ENCODE measurements around the gene ADAM12. TPM values are rescaled to one million over a fixed set of nuclear protein-coding genes. Genes with fewer than 3 reads are reported as not detected.

Gene ADAM12
- total RNA-seq, 3 donors from 2014 or later (not counting 1 experiment from before 2014, with no cell fraction given), result 1.6 to 1.9 (median 1.8) TPM

DNA sequence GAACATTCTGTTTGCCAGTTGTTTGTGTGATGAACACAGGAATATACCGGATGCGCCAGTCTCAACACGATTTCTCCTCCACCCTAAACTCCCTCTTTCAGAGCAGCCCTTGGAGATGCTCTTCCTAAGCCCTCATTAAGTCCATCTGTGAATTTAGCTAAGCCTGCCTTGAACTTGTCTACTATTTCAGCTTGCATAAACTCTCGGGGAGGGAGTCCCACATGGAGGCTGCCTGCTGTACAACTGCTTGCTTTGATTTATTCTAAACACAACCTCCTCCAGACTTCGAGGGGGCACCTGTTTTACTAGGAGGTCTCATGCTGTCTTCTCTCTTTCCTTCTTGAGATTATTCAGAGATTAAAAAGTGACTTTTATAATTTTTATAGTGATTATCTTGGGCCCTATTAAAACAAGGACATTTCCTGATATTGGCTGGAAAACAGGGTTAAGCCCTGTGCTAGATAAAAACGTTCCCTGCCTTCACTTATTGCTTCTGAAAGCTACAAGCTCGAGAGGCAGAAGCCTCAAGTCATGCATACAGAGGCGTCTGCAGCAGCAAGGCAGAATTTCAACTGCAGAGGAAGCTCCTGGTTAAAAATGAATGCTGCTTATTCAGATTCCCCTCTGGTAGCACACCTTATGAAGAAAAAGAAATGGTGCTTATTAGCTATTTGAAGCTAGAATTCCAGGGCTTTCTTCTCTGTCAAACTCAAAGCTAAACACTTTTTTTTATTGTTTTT is 317.6 kb downstream of the ADAM12 start:
- H3K27me3 ChIP-seq (ENCODE audit: control insufficient read depth, insufficient read depth, low read length), result no peaks in the 10 kb centered on the region
- WGBS (ENCODE audit: insufficient coverage), result 77% methylated on average over 8 of the region's 8 CpGs
- ATAC-seq (no peak), DNase-seq (no peak)
- H3K4me1 Mint-ChIP-seq, result peaks cover 0 to 4% of the 10 kb centered on the region in 2 donors
- peaks cover 16 to 18% of the 10 kb centered on the region in 2 donors for H3K27me3 Mint-ChIP-seq (ENCODE audit: low read depth in 2 of 2)
- H3K4me1 ChIP-seq (ENCODE audit: control insufficient read depth, insufficient read depth, low read length), result no peaks in the 10 kb centered on the region
- no peaks in the 10 kb centered on the region for H3K36me3 Mint-ChIP-seq
- H3K27ac Mint-ChIP-seq, result no peak overlapping the region
- TF ChIP-seq, protein P1, sequence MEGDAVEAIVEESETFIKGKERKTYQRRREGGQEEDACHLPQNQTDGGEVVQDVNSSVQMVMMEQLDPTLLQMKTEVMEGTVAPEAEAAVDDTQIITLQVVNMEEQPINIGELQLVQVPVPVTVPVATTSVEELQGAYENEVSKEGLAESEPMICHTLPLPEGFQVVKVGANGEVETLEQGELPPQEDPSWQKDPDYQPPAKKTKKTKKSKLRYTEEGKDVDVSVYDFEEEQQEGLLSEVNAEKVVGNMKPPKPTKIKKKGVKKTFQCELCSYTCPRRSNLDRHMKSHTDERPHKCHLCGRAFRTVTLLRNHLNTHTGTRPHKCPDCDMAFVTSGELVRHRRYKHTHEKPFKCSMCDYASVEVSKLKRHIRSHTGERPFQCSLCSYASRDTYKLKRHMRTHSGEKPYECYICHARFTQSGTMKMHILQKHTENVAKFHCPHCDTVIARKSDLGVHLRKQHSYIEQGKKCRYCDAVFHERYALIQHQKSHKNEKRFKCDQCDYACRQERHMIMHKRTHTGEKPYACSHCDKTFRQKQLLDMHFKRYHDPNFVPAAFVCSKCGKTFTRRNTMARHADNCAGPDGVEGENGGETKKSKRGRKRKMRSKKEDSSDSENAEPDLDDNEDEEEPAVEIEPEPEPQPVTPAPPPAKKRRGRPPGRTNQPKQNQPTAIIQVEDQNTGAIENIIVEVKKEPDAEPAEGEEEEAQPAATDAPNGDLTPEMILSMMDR (IDR thresholded peaks at IDR 0.05), result no peak
- no peaks in the 10 kb centered on the region for H3K9me3 ChIP-seq (ENCODE audit: control insufficient read depth, insufficient read depth, low read length)
- no peaks in the 10 kb centered on the region for H3K36me3 ChIP-seq (ENCODE audit: control insufficient read depth, insufficient read depth, low read length)
- H3K4me3 ChIP-seq (ENCODE audit: low read length), result no peak overlapping the region
- no peaks in the 10 kb centered on the region for H3K9me3 Mint-ChIP-seq
- H3K27ac ChIP-seq (ENCODE audit: low read length), result no peak overlapping the region
- intact Hi-C loops (cut with micrococcal nuclease), result no loop called here
- H3K4me3 Mint-ChIP-seq, result no peak overlapping the region

DNA sequence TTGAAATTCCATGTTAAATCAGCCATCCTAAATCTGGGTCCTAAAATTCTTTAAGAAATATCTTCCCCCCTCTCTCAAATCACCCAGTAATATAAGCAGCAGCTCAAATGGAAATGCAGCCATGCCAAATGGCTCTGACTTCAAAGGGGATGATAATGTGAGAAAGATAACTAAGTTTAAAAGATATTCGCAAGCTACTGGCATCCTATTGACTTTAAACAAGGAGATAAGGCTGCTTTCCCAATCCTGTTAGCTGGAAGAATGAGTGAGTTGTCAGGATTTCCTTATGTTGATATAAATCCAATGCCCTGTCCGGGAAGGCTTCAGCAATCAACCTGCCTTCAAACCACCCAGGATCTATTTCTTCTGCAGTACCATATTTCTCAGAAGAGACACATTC is 320.0 kb downstream of the ADAM12 start:
- ATAC-seq (no peak), DNase-seq (no peak)
- no peak overlapping the region for H3K27ac ChIP-seq (ENCODE audit: low read length)
- H3K4me1 ChIP-seq (ENCODE audit: control insufficient read depth, insufficient read depth, low read length), result no peaks in the 10 kb centered on the region
- no peaks in the 10 kb centered on the region for H3K9me3 ChIP-seq (ENCODE audit: control insufficient read depth, insufficient read depth, low read length)
- Mint-ChIP-seq H3K4me1 (peaks cover 0 to 4% of the 10 kb centered on the region in 2 donors), H3K27ac (no peak overlapping the region), H3K36me3 (no peaks in the 10 kb centered on the region), H3K27me3 (ENCODE audit: low read depth in 2 of 2) (peaks cover 13% of the 10 kb centered on the region in 2 donors), H3K9me3 (no peaks in the 10 kb centered on the region), H3K4me3 (no peak overlapping the region)
- WGBS (ENCODE audit: insufficient coverage), result 100% methylated on average over 2 of the region's 2 CpGs
- H3K27me3 ChIP-seq (ENCODE audit: control insufficient read depth, insufficient read depth, low read length), result no peaks in the 10 kb centered on the region
- TF ChIP-seq, protein P1 (IDR thresholded peaks at IDR 0.05), result no peak
- H3K4me3 ChIP-seq (ENCODE audit: low read length), result no peak overlapping the region
- intact Hi-C loops (cut with micrococcal nuclease), result no loop called here
- no peaks in the 10 kb centered on the region for H3K36me3 ChIP-seq (ENCODE audit: control insufficient read depth, insufficient read depth, low read length)

DNA sequence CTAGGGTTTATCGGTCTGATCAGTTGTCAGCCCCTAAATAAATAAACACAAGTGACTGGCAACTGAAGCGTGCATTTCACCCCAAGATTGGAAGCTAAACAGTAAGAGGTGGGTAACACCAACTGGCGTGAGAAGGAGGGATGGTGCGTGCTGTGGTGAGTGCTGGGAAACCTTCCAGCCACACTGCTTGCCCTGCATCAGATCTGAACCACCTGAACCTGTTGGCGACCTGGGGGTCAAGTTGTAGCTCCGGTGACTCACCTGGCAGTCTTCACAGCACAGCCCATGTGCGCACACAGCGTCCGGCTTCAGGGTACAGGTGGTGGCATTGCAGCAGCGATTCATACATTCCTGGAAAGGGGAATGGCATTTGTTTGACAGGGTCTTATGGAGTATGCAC is 321.8 kb downstream of the ADAM12 start:
- 85% methylated on average over 9 of the region's 10 CpGs for WGBS (ENCODE audit: insufficient coverage)
- H3K27me3 Mint-ChIP-seq (ENCODE audit: low read depth in 2 of 2), result peaks cover 10 to 12% of the 10 kb centered on the region in 2 donors
- no peaks in the 10 kb centered on the region for H3K36me3 Mint-ChIP-seq
- H3K9me3 ChIP-seq (ENCODE audit: control insufficient read depth, insufficient read depth, low read length), result no peaks in the 10 kb centered on the region
- H3K4me1 ChIP-seq (ENCODE audit: control insufficient read depth, insufficient read depth, low read length), result no peaks in the 10 kb centered on the region
- TF ChIP-seq, protein P1 (IDR thresholded peaks at IDR 0.05), result no peak
- H3K27ac ChIP-seq (ENCODE audit: low read length), result no peak overlapping the region
- DNase-seq (no peak), ATAC-seq (no peak)
- no peak overlapping the region for H3K4me3 ChIP-seq (ENCODE audit: low read length)
- H3K4me3 Mint-ChIP-seq, result no peak overlapping the region
- peaks cover 0 to 4% of the 10 kb centered on the region in 2 donors for H3K4me1 Mint-ChIP-seq
- no peaks in the 10 kb centered on the region for H3K36me3 ChIP-seq (ENCODE audit: control insufficient read depth, insufficient read depth, low read length)
- no peaks in the 10 kb centered on the region for H3K9me3 Mint-ChIP-seq
- no peaks in the 10 kb centered on the region for H3K27me3 ChIP-seq (ENCODE audit: control insufficient read depth, insufficient read depth, low read length)
- no peak overlapping the region for H3K27ac Mint-ChIP-seq
- intact Hi-C loops (cut with micrococcal nuclease), result no loop called here
